Nephron (organoid): ENCODE measurements around the gene KIAA0825.
A peak's percentile ranks its signal among the peaks of the same experiment; 100 is the strongest.

Source experiments
- H3K27ac Mint-ChIP-seq, 3 experiments: 2 replicates each; pipeline ENCODE4 v1.8.0; 2020; ENCODE audit warnings: mixed read lengths in 3 of 3, mild to moderate bottlenecking in 2 of 3, moderate library complexity in 1 of 3
- H3K27me3 Mint-ChIP-seq: 2 replicates; pipeline ENCODE4 v1.8.0; 2021; ENCODE audit warnings: low read depth, mild to moderate bottlenecking, moderate library complexity, mixed read lengths
- H3K36me3 Mint-ChIP-seq: 2 replicates; pipeline ENCODE4 v1.8.0; 2020; ENCODE audit warnings: low read depth, mixed read lengths
- H3K4me1 Mint-ChIP-seq: 2 replicates; pipeline ENCODE4 v1.8.0; 2020; ENCODE audit warnings: mixed read lengths
- H3K4me3 Mint-ChIP-seq, 3 experiments: 2 replicates each; pipeline ENCODE4 v1.8.0; 2020; ENCODE audit warnings: mild to moderate bottlenecking in 3 of 3, mixed read lengths in 3 of 3, moderate library complexity in 2 of 3
- H3K9me3 Mint-ChIP-seq: 2 replicates; pipeline ENCODE4 v1.8.0; 2020; ENCODE audit warnings: mixed read lengths
- TF ChIP-seq, protein P1 (sequence below), 3 experiments: fragments of 200-600 bp; sonication (generic); IDR thresholded peaks; one replicate each; pipeline ENCODE4 v1.5.0; 2021; ENCODE audit warnings: antibody characterized with exemption in 3 of 3; ENCODE audit not compliant: unreplicated experiment in 3 of 3

KIAA0825 gene

DNA sequence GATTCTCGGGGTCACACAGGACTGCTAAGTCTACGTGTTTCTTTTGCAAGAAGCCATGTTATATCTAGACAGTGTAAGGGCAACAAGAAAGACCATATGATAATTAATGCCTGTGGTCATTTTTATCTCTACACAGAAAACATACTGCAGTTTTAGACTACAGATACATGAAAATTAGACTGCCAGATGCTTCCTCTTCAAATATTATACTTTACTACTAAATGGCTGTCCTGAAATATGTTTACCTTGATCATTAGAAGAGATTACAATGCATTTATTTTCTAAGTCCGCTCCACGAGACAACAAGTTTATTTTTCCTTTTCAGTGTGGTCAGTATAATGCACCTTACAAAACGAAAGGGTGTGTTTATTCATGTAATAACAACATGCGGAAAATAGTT is 147.6 kb downstream of the KIAA0825 start:
- Mint-ChIP-seq H3K27me3 (peaks cover 3% of the 10 kb centered on the region), H3K27ac (peak overlapping the region; percentile 33 to 53 (median 39)), H3K4me1 (peaks cover 33% of the 10 kb centered on the region), H3K36me3 (no peaks in the 10 kb centered on the region), H3K4me3 (no peak overlapping the region), H3K9me3 (no peaks in the 10 kb centered on the region)
- TF ChIP-seq, protein P1, sequence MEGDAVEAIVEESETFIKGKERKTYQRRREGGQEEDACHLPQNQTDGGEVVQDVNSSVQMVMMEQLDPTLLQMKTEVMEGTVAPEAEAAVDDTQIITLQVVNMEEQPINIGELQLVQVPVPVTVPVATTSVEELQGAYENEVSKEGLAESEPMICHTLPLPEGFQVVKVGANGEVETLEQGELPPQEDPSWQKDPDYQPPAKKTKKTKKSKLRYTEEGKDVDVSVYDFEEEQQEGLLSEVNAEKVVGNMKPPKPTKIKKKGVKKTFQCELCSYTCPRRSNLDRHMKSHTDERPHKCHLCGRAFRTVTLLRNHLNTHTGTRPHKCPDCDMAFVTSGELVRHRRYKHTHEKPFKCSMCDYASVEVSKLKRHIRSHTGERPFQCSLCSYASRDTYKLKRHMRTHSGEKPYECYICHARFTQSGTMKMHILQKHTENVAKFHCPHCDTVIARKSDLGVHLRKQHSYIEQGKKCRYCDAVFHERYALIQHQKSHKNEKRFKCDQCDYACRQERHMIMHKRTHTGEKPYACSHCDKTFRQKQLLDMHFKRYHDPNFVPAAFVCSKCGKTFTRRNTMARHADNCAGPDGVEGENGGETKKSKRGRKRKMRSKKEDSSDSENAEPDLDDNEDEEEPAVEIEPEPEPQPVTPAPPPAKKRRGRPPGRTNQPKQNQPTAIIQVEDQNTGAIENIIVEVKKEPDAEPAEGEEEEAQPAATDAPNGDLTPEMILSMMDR (IDR thresholded peaks at IDR 0.05; ENCODE audit: unreplicated experiment in 3 of 3), result no peak

DNA sequence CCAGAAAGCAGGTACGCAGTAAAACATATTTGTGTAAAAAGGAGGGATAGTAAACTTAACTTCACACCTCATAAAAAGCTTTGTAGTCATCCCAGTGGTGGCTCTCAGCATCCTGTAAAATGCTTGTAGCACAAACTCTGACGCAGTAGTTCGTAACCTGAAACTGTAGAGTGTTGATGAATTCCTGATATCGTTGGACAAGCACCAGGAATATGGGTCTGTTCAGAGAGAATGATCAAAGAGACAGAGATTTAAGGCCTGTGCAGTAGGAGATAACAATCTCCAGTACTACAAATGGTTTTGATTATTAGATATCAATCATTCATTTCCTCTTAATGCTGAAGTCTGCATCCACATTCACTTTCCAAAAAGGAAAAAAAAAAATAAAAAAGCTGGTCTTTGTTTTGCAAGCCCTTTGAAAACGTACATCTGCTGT is 148.5 kb downstream of the KIAA0825 start:
- H3K4me3 Mint-ChIP-seq, result no peak overlapping the region
- no peaks in the 10 kb centered on the region for H3K9me3 Mint-ChIP-seq
- TF ChIP-seq, protein P1 (IDR thresholded peaks at IDR 0.05; ENCODE audit: unreplicated experiment in 3 of 3), result no peak
- H3K4me1 Mint-ChIP-seq, result peaks cover 33% of the 10 kb centered on the region
- H3K27ac Mint-ChIP-seq, result peak overlapping the region; percentile 42 to 56 (median 53)
- peaks cover 3% of the 10 kb centered on the region for H3K27me3 Mint-ChIP-seq
- no peaks in the 10 kb centered on the region for H3K36me3 Mint-ChIP-seq

DNA sequence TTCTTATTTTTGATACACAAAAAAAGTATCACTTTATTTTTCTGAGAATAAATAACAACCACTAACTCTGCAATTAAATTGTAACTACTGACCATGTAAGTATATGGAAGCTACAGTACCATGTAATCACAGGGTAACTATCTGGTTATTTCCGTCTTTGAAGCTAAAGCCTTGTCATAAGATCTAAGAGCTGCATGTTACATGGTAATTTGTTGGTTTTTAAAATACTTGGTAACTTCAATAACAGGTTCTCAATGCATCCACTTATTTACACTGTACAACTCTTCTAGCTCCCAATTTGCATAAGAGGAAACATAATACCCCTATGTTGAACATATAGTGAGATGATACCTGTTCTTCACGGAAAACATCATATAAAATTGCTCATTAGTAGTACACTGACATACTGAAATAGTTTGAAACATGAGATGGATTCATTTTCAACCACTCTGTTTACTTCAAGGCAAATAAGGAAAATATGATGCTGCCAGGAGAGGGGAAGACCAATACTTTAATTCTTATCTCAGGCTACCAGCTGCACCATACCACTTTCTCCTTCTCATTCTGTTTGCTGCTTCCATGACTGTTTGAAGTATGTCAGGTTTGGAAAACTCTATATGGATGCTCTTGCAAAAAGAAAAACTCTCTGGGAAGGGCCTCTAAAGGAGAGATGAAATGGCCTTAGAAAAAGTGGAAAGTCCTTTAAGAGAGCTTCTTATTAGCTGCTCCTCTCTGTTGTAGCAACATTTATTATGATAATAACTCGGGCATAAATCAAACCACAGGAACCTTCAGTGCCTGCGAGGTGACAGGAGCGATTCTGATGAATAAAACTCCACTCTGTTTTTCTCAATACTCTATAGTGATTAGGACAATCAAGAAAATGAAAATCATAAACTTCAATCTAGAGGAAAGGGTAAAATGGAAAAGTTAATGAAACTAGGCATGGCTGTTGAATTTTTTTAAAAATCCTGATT is 150.2 kb downstream of the KIAA0825 start:
- TF ChIP-seq, protein P1 (IDR thresholded peaks at IDR 0.05; ENCODE audit: unreplicated experiment in 3 of 3), result no peak
- H3K27me3 Mint-ChIP-seq, result peaks cover 3% of the 10 kb centered on the region

DNA sequence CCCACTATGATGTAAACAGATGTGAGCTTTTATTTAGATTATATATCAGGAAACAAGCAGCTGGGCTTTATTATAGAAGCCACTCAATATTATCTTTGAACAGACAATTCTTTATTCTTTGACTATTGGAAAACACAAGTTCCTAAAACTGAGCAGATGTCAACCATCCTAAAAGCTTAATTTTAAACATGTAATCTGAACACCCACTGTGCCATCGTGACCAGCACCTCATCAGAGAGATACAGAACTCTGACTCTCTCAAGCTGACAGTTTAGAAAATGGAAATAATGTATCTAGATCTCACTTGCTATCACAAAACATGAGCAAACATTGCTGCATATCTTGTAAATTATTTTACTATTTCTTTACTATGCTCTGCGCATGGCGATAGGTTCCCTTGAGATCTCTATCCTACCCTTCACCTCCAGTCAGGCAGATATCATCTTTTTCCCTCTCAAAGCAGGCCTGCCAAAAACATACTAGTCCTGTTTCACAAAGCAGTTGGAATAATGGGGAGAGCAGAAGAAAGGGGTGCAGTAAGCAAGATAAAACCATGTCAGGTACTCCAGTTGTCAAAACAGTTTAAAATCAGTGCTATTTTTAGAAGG is 151.0 kb downstream of the KIAA0825 start:
- Mint-ChIP-seq H3K9me3 (no peaks in the 10 kb centered on the region), H3K4me1 (peaks cover 33% of the 10 kb centered on the region), H3K27me3 (peaks cover 3% of the 10 kb centered on the region), H3K4me3 (no peak overlapping the region), H3K36me3 (no peaks in the 10 kb centered on the region), H3K27ac (peak overlapping the region in 2 of 3 experiments; percentile 7 to 31)
- TF ChIP-seq, protein P1 (IDR thresholded peaks at IDR 0.05; ENCODE audit: unreplicated experiment in 3 of 3), result no peak

More for the DNA sequence above, 150.2 kb downstream of the KIAA0825 start:
- Mint-ChIP-seq H3K4me3 (no peak overlapping the region), H3K27ac (no peak overlapping the region), H3K36me3 (no peaks in the 10 kb centered on the region), H3K9me3 (no peaks in the 10 kb centered on the region), H3K4me1 (peaks cover 33% of the 10 kb centered on the region)

DNA sequence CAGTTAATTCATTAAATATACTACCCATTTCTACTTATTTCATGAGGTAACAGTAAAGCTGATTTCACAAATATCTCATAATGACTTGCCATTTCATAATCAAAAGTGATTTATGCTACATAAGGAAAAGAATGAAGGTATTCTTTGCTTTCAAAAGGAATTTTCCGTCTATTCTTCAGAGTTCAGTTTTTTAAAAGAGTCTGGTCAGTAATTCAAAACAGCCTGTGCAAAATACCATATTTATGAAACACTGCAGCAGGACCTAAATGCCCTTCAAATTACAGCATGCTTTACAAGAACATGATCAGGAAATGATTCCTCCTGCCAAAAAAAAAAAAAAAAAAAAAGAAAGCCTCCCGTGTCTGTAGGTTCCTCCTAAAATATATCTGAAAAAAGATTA is 154.7 kb downstream of the KIAA0825 start:
- TF ChIP-seq, protein P1 (IDR thresholded peaks at IDR 0.05; ENCODE audit: unreplicated experiment in 3 of 3), result no peak
- Mint-ChIP-seq H3K4me1 (peaks cover 13% of the 10 kb centered on the region), H3K36me3 (no peaks in the 10 kb centered on the region), H3K4me3 (no peak overlapping the region), H3K27me3 (no peaks in the 10 kb centered on the region), H3K27ac (peak overlapping the region in 1 of 3 experiments; percentile 29), H3K9me3 (no peaks in the 10 kb centered on the region)
